ENCODE results near the gene PSMD10.

Gene PSMD10

DNA sequence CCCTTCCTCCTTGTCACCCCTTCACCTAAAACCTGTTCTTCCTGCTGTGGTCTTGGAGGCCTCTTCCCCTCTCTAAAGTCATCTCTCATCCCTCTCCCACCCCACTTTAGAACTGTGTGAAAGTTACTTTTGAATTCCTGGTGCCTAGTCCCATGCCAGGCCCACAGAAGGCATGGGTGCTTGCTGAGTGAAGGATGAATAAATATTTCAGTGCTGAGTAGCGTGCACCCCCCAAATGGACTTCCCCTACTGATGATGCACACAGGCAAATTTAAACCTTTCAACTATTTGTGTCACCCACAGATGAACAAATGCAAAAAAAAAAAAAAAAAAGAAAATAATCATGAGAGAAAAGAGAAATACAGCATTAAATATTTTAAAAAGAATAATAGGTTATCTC, 19.8 kb downstream of the PSMD10 start:
- DNase-seq, result no peak

DNA sequence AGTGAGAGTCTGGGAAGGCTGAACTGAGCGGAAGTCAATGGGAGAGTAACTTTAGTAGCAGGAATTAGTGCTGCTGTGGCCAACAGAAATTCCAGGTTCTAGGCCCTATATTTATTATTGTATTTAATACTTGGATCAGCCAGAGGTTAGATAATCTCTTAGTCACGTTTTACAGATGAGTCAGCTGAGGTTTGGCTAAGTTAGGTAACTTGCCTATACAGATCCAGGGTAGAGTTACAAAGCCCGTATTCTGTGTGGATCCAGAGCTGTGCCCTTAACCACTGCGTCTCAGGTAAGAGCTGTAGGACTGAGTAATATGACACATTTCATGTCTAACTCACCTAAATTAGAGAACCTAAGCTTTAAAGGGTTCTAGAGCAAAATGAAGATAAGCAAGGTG, 20.5 kb downstream of the PSMD10 start:
- DNase-seq, result no peak

DNA sequence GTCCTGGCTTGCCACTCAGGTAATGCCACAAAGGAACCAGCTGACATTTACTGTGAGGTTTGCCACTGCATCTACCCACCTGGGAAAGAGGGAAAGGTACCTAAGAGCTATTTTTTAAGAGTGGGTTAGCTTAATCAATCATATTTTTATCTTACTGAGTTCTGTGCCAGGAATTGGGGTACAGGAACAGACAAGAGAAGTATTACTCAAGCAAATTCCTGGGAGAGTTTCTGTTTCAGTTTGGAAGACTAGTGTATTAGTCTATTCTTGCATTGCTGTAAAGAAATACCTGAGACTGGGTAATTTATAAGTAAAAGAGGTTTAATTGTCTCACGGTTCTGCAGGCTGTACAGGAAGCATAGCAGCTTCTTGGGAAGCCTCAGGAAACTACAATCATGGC, 23.2 kb downstream of the PSMD10 start:
- DNase-seq, result no peak

DNA sequence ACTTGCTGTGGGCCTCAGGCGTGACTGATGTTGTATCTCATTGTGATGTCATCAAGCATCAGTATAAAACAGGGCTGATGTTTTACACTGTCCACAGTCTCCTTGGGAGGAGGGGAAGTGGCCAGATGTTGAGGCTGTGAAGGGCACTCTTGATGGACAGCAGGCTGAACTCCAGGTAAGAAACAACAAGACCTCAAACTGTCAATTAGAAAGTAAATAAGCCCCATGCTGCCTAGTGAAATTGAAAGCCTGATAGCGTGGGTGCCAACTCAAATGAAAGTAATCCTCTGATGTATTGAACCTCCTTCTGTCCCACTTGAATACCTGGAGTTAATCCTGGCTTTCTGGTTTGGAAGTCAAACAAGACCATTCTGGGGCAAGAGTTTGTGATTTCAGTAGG, 26.7 kb downstream of the PSMD10 start:
- no peak for DNase-seq

DNA sequence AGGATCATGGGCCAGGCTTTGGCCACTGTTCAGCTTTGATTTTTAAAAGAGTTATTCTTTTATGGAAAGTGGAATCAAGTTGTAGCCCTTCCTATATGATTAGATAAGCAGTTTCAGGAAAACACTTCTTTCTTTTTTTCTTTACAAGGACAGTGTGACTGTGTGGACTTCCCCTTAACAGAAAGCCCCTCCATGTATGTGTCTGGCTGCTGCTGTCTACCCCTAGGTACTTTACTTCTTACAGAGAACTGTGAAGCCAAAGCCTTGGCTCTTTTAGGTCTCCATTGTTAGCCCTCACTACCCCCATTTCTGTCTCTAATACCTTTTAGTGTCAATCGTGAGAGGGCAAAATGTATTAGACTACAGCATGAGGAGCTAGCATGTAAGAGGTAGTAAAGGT, 27.3 kb downstream of the PSMD10 start:
- no peak for DNase-seq

DNA sequence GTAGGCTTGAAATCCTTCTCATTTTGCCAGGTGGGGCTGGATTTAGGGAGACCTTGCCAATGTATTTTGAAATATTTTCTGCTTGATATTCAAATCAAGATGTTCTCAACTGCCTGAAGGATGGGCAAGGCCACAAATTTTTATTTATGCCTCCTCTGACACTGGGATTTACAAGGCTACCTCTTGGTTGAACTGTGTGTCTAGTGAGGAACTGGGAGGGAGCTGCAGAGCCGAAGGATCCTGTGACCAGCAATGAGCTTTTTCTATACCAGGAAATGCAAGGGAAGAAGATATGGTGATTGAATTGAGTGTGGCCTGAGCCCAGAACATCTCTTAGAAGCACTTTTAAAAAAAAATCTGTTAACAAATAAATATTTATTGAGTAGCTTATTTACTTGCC, 31.5 kb downstream of the PSMD10 start:
- no peak for DNase-seq

DNA sequence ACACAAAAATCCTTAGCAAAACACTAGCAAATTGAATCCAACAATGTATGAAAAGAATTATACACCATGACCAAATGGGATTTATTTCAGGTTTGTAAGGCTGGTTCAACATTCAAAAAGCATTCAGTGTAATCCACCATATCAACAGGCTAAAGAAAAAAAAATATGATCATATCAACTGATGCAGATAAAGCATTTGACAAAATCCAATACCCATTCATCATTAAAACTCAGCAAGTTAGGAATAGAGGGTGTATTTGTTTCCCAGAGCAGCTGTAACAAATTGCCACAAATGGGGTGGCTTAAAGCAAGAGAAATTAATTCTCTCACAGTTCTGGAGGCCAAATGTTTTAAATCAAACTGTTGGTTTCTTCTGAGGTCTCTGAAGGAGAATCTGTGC, 35.8 kb downstream of the PSMD10 start:
- DNase-seq, result no peak

DNA sequence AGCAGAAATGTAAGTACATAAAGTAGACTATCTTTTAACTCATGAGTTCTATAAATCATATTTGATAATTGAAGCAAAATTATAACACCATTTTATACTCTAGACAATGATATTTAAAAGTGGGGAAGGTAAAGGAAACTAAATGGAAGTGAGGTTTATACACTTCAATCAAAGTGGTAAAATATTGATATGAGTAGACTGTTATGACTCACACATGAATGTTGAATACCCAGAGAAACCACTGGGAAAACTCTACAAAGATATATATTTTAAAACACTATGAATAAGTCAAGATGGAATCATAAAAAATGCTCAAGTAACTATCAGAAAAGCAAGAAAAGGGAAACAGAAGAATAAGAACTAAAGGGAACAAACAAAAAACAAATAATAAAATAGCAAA, 38.1 kb downstream of the PSMD10 start:
- no peak for DNase-seq

DNA sequence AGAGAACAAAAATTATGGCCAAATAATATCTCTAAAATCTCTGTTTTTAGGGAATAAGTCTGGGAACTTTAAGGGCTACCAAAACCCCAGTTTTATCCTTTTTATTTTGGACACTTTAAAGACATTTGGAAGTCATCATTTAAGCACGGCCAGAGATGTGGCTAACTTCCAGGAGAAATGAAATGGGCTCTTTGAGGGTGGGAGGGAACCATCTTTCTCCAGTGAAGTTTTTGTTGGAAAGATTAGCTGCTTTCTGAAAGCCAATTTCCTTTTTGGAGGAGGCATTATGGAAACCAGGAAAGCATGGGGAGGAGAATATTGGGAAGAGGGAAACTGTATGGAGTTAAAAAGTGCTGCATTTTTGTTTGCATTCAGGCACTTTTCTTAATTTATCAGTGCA, 41.7 kb downstream of the PSMD10 start:
- no peak for DNase-seq

DNA sequence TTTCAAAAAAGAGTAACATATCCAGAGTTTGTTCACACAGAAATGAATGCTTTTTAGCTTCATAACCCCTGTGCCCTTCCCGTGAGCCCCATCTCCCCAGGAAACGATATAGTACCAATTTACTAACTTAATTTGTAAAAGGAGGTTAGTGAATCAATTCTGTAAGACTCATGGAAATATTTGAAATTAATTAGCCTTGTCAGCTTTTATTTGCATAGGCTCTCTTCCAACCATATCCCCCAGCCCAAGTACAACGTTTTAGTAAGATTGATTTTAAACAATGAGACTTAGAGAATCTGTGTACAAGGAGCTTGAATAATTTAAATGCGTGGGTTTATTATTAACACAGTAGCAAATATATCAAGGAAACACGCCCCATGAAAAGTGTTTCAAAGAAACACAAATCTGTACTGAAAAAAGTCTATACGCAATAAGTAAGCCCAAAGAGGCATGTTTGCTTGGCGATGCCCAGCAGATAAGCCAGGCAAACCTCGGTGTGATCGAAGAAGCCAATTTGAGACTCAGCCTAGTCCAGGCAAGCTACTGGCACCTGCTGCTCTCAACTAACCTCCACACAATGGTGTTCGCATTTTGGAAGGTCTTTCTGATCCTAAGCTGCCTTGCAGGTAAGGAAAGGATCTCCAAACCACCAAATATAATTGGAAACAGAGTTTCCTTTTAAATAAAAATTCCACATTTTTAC, 46.6 kb downstream of the PSMD10 start, which contains the start of gene VSIG1:
TSS of gene VSIG1 (plus strand) at position 512 of the 703 bp plus-strand sequence. CDS start at position 578, 66 bp downstream.
- DNase-seq, result no peak

DNA sequence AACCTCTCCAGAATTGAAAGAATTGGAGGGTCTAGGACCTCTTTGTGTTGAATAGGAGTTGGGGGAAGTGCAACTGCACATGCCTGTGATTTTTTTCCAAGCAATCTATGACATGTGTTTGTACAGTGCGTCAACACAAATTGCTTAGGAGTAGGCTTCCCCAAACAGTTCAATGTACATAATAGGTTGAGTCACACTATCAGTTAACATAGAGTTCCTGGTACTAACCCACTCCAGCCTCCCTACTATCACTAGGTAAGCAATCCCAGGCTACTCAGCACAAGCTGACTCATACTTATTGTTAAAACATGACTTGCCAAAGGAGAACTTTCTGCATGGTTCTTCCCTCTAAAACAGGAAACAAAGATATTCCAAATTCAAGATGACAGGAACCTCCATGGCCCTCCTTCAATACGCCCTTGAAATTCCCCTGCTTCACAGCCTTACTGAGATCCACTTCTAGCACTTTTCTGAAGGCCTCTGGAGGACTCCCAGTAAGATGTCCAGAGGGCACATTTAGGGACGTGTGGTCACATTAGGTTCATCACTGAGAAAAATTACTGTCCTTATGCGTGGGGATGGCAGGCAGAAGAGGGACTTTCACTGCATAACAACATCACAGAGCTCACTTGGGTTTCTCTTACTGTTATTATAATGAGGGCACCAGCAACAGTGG, 54.9 kb downstream of the PSMD10 start:
- DNase-seq, result no peak

DNA sequence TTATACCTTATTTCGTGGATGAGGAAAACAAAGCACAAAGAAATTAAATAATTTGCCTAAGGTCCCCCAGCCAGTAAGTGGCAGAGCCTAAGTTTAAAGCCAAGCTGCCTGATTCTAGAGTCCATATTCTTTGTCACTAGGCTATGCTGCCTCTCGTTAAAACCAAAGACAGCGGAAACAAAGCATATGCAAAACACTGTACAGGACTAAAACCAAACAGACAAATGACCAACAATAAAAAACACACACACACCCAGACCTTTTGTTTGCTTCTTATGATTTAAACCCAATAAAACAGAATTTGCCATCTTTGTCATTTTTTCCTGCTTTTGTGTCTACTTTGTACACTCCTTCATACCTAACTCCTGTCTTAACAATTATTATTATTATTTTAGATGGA, 56.6 kb downstream of the PSMD10 start:
- DNase-seq, result no peak

Data from activated CD4-positive, alpha-beta T cell treated with anti-CD3 and anti-CD28 coated beads for 48 hours (primary cell).